GM19438 (cell line): ENCODE measurements around the gene FRMD4A.
"Not testable (repeated sequence)": the region's sequence is repeated elsewhere in the genome, so short reads cannot be mapped to it uniquely, and the experiment has no call there.

Experiments
- ATAC-seq: cut with Tn5 transposase; IDR thresholded peaks from one replicate; pipeline ENCODE4 v1.9.1; 2021; ENCODE audit warnings: low read depth; ENCODE audit not compliant: unreplicated experiment

The FRMD4A gene

GRCh38 chr10:13867822-13868221 lies 462.9 kb downstream of the FRMD4A start:
- ATAC-seq = no peak

DNA sequence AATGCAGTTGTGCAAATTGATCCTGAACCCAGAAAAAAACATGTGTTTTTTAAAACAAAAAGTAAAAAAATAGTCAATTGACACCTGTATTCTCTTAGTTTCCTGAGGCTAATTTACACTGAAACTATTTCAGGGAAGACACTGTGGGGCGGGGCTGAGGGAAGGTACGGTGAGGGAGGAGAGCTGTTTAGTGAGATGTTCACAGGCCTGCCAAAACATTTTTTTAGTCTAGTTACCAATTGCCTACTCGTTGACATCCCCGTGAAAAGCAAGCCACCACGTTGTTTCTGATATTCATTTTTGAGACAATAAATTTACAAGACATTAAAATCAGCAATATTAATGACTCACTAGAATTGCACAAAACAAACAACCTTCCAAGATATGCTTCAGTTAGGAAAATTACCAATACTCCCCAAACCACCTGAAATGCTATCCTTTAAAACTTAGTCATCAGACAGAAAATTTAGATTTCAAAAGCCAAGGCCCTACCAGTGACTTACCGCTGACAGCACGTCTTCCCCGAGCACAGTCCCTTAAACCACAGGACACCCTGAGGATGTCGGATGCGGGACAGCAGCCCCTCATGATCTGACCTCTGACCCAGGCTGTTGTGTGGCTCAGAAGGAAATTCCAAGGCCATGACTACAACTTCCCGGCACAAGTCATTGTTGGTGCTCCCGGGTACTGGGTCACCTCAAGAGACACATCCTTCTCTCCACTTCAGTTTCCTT lies 464.8 kb downstream of the FRMD4A start:
- no peak for ATAC-seq

- not testable (repeated sequence) for ATAC-seq
Measured at GRCh38 chr10:13865220-13865619, 465.5 kb downstream of the FRMD4A start.

GRCh38 chr10:13862546-13863233 lies 468.0 kb downstream of the FRMD4A start:
- no peak for ATAC-seq

- no peak for ATAC-seq
Measured at GRCh38 chr10:13860886-13861285, 469.8 kb downstream of the FRMD4A start.

GRCh38 chr10:13859979-13860654 lies 470.6 kb downstream of the FRMD4A start:
- ATAC-seq = no peak

GRCh38 chr10:13858709-13859108 lies 472.0 kb downstream of the FRMD4A start:
- ATAC-seq = no peak

GRCh38 chr10:13857451-13857850 lies 473.3 kb downstream of the FRMD4A start:
- ATAC-seq = no peak

DNA sequence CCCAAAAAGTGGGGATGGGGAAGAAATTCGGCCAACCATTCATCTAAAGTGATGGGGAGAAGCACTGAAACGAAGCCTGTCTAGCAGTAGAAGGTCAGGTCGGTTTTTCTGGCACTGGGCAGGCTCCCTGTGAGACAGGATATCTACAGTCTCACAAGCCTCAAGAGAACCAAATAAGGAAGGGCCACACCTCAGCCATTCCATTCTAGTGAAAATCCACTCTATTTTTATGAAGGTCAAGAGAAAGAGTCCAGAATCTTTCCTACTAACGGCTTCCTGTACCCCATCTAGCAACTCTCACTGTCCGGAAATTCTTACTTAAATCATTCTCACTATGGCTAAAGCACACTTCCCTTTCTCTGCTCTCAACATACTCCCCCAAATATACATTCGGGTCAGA lies 476.9 kb downstream of the FRMD4A start:
- ATAC-seq = no peak

DNA sequence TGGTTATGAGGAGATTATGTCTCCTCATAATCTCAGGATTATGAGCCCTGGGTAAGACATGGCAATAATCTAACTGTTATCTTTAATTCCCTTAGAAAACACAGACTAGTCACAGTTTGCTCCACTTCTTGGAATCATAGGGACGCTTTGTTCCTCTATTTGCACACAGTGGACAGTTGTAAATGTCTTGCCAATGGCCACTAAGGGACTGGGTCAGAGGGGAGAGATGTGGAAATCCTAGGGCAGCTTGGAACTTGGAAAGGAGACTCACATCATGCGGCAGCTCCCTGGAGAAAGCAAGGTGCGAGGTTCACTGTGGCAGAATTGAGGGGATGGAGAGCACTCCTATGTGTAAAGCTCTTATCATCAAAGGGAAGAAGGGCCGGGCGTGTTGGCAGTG lies 477.9 kb downstream of the FRMD4A start:
- ATAC-seq = no peak

DNA sequence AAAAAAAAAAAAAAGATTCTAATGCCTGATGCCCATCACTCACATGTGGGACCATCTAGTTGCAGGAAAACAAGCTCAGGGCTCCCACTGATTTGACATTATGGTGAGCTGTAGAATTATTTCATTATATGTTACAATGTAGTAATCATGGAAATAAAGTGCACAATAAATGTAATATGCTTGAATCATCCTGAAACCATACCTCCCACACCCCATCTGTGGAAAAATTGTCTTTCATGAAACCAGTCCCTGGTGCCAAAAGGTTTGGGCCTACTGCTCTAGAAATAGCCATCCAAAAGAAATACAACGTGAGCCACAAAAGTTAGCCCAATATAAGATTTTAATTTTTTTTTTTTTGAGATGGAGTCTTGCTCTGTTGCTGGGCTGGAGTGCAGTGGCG lies 478.8 kb downstream of the FRMD4A start:
- ATAC-seq = no peak

DNA sequence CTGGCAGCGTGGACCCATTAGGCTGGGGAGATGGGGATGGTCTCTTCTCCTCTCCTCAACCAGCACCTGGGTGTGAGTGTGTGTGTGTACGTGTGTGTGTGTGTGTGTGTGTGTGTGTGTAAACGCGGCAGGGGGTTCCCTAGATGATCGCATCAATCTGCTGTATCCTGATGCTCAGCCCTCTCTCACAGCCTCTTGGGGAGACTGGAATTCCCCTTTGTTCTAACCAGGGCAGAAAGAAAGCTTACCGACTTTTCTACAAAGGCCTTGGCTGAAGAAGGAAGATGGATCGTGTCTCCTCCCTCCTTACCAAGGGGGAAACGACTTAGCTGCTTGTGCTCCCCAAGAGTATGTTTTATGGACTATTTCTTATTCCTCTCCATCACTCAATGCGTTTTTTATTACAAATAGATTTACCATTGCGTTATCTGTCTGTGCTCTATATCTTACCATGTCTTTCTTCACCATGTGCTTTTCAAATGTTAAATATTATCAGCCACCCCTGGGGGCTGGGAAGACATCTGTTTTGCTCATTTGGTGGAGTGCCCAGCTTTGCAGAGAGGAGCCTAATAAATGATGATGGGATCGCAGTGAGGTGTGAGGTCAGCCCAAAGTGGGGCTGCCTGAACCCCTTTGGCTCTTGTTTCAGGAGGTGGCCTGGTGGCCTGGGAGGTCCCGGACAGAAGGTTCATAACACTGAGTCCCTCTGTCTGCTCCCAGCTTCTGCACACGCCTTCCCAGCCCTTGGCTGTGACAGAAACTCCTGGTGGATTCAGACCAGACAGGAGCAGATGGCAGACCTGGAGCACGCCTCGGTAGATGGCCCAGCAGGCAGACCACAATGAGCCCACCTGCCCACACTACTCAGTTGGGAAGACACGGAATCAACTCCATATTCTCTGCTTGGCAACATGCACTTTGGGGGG lies 481.9 kb downstream of the FRMD4A start:
- no peak for ATAC-seq

- ATAC-seq = no peak
Measured at GRCh38 chr10:13847201-13847631, 483.5 kb downstream of the FRMD4A start.

DNA sequence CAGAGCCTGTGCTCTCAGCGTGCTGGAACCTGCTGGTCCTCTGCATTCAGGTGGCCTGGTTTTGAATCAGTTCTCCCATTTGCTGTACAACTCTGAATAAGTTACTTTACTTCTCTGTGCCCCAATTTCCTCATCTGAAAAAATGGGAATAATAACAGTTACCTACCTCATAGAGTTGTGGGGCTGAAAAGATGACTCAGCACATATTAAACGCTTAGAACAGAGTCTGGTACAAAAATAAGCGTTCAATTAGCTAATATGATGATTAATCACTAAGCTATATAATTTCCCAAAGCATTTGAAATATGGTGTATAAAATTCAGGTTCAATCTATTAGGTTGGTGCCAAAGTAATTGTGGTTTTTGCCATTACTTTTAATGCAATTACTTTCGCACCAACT lies 484.8 kb downstream of the FRMD4A start:
- ATAC-seq = no peak

- no peak for ATAC-seq
Measured at GRCh38 chr10:13844651-13845050, 486.1 kb downstream of the FRMD4A start.

DNA sequence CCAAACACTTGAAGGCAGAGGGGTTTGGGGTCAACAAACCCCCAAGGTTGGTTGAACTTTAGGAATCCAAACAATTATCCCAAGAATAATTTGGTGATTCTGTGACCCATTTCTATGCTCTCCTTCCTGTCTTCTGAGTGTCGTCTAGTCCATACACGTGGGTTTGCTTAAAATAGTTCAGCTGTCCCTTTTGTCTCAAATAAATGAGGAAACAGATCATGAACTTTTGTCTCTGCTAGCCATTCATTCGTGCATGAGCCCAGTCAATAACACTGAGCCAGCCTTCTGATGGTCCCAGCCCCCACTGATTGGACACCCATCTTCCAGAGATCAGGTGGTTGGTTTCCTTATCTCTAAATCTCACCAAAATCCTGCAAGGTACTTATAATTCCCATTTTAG lies 488.6 kb downstream of the FRMD4A start:
- ATAC-seq = no peak

GRCh38 chr10:13840036-13840435 lies 490.7 kb downstream of the FRMD4A start:
- no peak for ATAC-seq

DNA sequence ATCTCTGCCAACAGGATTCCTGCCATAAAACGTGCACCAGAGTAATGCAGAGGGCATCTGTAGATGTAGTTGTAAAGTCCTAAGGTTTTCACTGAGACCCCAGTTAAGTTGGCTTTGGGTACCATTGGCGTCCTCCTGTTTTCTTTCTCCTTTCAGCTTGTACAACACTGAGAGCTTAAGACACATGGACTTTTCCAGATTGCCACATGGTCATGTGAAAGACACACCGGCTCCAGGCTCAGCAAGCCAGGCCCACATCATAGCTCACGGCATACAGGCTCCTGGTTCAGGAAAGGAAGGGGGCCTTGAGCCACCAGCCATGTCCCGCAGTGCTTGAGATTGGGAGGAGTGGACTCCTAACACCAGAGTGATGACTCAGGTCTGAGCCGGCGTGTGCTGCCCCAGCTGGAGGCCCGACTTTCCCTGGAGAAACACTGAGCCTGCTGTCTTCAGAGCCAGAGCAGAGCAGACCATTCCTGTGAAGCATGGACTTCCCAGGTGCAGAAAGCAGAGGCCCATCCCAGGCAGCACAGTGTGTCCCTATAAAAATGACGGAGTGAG lies 491.2 kb downstream of the FRMD4A start:
- no peak for ATAC-seq

DNA sequence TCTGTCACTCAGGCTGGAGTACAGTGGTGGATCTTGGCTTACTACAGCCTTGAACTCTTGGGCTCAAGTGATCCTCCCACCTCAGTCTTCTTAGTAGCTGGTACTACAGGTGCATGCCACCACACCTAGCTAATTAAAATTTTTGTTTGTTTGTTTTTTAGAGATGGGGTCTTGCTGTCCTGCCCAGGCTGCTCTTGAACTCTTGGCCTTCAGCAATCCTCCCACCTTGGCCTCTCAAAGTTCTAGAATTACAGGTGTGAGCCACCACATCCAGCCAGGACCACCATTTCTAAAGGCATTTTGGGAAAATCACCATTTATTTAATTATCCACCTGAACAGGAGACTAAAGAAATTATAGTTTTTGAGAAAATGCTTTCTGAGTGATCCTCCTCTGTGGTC lies 491.7 kb downstream of the FRMD4A start:
- ATAC-seq = no peak

DNA sequence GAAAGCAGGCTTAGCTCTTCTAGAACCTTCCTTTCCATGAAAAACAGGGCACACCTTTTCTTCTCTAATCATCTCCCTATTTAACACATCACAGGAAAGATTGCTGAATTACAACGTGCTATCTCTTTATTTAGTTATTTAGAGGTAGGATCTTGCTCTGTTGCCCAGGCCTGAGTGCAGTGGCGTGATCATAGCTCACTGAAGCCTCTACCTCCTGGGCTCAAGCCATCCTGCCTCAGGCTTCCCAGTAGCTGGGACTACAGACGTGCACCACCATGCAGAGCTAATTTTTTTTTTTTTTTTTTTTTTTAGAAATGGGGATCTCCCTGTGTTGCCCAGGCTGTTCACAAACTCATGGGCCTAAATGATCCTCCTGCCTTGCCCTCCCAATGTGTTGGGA lies 492.8 kb downstream of the FRMD4A start:
- no peak for ATAC-seq
